HG02588 (cell line): Measurements from ENCODE around the gene SLC5A11.
"Not testable (repeated sequence)": the region's sequence is repeated elsewhere in the genome, so short reads cannot be mapped to it uniquely, and the experiment has no call there.

Source experiments
- ATAC-seq: cut with Tn5 transposase; IDR thresholded peaks from one replicate; pipeline ENCODE4 v1.9.1; 2021; ENCODE audit warnings: mild to moderate bottlenecking, moderate library complexity; ENCODE audit not compliant: unreplicated experiment

SLC5A11 gene

DNA sequence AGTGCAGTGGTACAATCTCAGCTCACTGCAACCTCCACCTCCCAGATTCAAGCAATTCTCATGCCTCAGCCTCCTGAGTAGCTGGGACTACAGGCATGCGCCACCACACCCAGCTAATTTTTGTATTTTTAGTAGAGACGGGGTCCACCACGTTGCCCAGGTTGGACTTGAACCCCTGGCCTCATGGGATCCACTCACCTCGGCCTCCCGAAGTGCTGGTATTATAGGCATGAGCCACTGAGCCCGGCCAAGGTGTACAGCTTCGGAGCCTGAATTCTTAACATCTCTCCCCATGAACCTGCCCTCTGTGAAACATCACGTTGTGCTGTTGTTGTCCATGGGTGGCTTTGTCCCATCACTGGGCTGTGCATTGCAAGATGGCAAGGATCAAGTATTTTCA lies 11.1 kb downstream of the SLC5A11 start:
- ATAC-seq: not testable (repeated sequence)

DNA sequence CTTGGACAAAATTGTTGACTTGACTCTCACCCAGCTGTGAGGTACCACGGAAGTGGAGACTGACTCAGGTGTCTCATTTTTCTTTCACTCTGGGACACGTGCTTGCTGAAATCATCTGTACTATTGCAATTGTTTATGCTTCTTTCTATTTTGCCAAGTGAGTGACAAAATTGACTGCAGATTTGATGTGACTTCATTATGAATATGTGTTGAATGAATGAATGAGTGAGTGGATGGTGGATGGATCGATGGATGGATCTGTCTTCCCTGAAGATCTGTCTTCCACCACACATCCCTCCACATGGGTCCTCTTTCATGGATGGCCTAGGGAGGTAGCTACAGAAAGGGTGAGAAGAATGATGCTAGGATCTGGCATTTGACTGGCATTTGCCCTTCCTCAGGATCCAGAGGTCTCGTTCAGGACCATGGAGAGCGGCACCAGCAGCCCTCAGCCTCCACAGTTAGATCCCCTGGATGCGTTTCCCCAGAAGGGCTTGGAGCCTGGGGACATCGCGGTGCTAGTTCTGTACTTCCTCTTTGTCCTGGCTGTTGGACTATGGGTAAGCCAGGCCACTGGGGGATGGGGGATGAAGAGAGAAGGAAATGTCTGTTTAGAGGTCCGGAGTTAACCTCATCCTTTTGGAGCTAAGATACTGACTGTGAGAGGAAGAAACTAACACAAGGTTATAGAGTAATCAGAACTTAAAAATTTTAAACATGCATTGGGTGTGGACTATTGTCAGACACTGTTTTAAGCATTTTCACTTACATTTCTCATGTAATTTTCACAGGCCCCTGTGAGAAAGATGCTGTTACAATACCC lies 12.7 kb downstream of the SLC5A11 start:
- no peak for ATAC-seq

DNA sequence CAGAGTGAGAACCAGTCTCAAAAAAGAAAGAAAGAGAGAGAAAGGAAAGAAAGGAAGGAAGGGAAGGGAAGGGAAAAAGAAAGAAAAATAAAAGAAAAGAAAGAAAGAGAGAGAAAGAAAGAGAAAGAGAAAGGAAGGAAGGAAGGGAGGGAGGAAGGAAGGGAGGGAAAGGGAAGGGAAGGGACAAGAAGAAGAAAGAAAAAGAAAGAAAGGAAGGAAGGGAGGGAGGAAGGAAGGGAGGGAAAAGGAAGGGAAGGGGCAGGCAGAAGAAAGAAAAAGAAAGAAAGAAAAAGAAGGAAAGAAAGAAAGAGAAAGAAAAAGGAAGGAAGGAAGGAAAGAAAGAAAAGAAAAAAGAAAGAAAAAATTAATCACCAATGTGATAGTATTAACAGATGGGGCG lies 15.7 kb downstream of the SLC5A11 start:
- no peak for ATAC-seq

DNA sequence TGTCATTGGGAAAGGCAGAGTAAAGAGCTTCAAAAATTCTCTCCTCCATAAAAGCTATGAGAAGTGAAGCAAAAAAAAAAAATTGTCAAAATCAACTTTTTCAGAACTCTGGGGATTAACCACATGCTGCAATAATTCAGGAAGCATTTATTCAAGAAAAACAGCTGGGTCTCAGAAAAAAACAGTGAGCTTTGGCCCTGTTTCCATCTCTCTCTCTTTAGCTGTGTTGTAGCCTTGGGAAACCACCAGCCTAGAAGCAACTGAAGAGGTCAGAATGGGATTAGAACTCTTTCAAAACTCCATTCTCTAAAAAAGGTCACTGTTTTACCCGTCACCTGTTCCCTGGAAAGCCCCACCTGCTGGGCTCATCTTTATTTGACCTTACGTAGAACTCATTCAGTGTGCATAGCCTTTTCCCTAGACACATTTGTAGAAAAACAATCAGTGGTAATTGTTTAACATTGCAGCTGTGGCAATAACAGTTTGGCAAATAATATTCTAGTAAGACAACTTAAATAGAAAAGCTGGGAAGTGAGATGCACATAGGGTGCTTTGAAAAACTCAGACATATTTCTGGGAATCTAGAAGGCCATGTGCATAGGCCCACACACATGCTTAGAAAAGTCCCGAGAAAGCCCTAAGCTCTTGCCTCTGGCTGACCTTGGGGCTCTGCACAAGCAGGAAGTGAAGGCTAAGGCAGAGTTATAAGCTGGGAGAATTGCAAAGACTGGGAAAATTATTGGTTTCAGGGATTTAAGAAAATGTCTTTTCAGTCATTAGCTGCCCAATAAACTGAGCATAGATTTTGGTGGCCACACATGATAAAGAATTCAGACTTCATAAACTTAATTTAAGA lies 18.0 kb downstream of the SLC5A11 start:
- no peak for ATAC-seq

DNA sequence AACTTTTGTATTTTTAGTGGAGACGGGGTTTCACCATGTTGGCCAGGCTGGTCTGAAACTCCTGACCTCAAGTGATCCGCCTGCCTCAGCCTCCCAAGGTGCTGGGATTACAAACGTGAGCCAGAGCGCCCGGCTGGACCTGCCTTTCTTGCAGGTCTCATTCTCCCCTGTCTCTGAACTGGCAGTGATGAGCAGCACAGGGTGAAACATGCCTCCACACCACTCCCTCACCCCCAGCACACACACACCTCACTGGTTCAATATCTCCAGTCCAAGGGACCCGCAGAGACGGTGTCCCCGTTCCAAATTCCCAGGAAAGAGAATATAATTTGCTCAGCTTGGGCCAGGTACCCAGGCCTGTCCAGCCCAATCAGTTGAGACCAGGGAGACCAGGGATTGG lies 23.3 kb downstream of the SLC5A11 start:
- ATAC-seq: no peak

DNA sequence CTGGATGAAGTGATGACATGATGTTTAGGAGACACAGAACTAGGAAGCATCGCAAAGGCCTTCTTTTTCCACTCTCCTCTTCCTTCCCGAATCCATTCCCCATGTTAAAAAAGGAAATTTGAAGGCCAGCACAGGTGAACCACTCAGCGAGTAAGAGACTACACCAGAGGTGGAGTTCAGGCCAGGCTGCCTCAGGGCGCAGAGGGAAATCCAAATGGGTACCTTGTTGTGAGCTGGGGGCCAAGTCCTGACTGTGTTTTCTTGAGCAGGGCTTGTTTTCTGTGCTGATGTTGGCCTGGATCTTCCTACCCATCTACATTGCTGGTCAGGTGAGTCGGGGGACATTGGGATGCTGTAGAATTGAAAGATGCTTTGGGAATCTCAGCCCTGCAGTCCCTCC lies 26.1 kb downstream of the SLC5A11 start:
- ATAC-seq: no peak

DNA sequence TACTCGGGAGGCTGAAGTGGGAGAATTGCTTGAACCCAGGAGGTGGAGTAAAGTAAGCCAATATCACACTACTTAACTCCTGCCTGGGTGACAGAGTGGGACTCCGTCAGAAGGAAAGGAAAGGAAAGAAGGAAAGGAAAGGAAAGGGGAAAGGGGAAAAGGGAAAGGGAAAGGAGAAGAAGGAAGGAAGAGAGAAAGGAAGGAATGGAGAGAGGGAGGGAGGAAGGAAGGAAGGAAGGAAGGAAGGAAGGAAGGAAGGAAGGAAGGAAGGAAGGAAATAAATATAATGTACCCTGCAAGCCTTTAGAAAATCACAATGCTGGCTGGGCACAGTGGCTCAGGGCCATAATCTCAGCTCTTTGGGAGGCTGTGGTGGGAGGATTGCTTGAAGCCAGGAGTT lies 27.3 kb downstream of the SLC5A11 start:
- no peak for ATAC-seq

DNA sequence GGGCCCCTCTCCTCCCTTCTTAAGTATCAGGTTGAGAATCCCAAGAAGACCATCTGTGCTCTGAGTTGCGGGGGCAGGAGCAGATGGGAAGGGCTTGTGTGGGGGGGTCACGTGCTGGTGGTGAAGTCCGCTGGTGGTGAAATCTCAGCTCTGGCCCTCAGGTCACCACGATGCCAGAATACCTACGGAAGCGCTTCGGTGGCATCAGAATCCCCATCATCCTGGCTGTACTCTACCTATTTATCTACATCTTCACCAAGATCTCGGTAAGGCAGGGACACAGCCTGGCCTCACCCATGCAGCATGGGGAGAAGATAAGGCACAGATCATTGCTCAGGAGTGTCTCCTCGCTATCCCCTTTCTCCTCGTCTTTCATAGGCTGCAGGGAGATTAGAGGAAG lies 29.7 kb downstream of the SLC5A11 start:
- ATAC-seq: no peak

DNA sequence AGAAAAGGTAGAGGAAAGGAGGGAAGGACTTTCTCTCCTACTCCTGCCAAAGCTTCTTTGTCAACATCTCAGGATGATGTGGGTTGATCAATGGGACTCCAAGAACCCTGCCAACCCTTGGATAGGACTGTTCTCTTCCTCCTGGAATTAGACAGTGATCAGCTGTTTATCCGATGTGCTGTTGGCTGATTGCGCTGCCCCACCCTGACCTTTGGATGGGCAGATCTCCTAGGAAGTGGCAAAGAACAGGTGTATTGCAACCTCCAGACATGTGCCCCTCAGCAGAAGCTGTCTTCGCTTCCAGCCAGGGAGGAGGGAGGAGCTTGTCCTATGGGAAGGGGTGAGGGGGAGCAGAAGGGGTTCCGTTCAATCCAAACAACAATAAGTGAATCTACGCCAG lies 30.5 kb downstream of the SLC5A11 start:
- ATAC-seq: no peak

DNA sequence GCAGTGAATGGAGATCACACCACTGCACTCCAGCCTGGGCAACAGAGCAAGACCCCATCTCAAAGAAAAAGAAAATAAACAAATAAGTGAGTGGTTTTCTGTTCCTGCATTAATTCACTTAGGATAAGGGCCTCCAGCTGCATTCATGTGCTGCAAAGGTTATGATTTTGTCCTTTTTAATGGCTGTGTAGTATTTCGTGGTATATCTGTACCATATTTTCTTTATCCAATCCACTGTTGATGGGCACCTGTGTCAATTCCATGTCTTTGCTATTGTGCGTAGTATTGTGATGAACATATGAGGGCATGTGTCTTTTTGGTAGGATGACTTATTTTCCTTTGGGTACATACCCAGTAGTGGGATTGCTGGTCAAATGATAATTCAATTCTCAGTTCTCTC lies 33.9 kb downstream of the SLC5A11 start:
- ATAC-seq: no peak

DNA sequence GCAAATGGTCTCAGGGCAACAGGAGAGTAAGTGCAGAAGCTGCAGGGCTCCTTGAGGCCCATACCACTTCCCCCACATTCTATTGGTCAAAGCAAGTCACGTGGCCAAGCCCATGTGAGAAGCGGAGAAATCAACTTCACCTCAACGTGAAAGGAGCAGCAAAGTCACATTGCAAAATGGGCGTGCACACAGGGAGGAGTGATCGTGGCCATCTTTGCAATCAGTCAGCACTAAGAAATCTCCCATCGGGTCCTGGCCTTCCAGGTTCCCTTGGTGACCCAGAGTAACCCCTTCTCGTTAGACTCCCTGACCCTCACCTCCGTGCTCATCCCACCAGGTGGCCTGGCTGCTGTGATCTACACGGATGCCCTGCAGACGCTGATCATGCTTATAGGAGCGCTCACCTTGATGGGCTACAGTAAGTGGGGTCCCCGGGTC lies 38.0 kb downstream of the SLC5A11 start:
- no peak for ATAC-seq

DNA sequence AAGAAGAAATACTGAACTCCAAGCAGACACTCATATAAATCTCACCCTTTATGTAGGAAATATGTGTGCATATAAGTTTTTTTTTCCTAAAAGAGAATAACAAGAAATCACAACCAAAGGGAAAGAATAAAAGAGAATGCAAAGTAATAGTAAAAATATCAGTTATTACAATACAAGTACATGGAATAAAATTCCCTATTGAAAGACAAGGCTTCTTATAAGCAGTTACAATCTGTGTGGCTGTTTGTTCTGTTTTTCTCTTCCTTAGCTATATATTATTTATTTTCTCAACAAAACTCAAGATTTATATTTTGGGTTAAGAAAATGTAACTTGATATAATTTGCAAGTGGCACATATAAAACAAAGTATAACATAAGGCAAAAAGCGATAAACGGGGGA lies 41.7 kb downstream of the SLC5A11 start:
- ATAC-seq: no peak

DNA sequence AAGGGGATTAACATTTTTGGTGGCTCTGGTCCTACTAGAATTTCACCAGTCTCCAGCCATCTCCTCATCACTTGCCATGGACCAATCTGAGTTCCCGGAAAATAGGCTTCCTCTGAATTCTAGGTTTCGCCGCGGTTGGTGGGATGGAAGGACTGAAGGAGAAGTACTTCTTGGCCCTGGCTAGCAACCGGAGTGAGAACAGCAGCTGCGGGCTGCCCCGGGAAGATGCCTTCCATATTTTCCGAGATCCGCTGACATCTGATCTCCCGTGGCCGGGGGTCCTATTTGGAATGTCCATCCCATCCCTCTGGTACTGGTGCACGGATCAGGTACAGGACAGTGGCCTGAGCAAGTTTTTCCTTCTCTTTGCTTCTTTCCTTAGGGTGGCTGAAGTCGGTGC lies 45.0 kb downstream of the SLC5A11 start:
- no peak for ATAC-seq

DNA sequence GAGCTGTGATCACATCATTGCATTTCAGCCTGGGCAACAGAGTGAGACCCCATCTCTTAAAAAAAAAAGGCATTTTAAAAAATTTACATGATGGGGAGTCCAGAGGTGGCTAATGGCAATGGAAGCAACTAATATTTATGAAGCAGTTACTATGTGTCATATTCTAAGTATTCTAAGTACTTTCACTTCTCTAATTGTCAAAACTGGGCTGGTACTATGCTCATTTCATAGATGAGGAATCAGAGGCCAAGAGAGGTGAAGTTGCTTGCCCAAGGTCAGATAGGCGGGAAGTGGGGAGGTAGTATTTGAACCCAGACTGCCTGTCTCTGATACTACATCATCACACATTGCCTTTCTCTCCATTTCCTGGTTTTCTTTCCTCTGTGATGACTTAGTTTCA lies 50.7 kb downstream of the SLC5A11 start:
- no peak for ATAC-seq

DNA sequence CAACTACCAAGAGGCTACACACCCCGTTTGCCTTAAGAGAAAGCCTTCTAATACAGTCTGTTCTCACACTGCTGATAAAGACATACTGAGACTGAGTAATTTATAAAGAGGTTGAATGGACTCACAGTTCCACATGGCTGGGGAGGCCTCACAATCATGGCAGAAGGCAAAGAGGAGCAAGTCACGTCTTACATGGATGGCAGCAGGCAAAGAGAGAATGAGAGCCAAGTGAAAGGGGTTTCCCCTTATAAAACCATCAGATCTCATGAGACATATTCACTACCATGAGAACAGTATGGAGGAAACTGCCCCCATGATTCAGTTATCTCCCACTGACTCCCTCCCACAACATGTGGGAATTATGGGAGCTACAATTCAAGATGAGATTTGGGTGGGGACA lies 51.8 kb downstream of the SLC5A11 start:
- not testable (repeated sequence) for ATAC-seq

DNA sequence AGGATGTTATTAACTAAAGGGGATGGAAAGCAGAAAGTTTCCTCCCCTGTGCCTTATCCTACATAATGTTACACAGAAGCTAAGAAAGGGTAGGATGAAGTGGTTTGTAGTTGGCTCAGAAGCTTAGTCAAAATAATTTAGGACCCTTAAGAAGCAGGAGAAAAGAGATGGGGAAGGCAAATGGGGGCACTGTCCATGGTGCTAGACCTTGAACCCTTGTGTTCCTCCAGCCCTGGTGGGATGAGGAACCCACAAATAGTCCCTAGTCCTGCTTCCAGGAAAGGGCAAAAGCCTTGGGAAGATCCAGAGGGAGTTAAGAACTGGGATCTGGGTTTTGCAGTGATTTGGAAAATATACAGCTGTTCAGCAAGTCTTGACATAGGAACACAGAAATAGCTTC lies 54.5 kb downstream of the SLC5A11 start:
- no peak for ATAC-seq

DNA sequence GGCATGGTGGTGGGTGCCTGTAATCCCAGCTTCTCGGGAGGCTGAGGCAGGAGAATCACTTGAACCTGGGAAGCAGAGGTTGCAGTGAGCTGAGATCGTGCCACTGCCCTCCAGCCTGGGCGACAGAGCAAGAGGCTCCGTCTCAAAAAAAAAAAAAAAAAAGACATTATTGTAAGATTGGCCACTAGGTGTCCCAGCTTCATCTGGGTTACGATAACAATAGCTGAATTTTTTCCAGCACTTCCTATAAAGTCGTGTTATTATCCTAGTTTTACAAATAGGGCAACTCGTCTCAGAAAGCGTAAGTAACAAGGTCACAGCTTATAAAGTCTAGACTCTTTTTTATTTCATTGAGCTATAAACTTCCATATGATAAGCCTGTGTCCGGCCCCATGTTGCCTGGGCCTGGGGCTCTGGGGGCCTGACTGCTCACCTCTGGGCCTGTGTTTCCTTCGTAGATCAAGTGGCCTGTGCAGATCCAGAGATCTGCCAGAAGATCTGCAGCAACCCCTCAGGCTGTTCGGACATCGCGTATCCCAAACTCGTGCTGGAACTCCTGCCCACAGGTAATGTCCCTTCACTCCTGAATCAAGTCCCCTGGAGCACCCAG lies 60.5 kb downstream of the SLC5A11 start:
- no peak for ATAC-seq

DNA sequence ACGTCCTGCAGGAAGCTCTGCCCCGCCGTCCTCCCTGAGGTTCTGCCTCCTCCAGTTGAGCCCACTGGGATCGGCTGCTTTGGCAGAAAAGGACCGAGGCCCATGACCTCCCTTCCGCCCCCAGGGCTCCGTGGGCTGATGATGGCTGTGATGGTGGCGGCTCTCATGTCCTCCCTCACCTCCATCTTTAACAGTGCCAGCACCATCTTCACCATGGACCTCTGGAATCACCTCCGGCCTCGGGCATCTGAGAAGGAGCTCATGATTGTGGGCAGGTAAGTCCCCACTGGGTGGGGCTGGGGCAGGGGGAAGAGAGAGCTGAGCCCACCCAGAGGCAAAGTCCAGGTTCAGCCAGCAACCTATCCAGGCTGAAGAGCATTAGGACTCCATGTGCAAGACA lies 61.1 kb downstream of the SLC5A11 start:
- ATAC-seq: no peak

DNA sequence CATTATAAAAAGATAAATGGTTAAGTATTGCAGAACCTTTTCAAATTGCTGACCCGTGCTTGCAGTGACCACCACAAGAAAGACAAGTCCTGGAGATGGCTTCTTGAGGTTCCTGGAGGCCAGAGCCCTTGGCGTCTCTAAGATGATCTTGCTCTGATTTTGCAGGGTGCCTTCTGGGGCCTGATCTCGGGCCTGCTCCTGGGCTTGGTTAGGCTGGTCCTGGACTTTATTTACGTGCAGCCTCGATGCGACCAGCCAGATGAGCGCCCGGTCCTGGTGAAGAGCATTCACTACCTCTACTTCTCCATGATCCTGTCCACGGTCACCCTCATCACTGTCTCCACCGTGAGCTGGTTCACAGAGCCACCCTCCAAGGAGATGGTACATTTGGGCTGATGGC lies 63.0 kb downstream of the SLC5A11 start:
- no peak for ATAC-seq

DNA sequence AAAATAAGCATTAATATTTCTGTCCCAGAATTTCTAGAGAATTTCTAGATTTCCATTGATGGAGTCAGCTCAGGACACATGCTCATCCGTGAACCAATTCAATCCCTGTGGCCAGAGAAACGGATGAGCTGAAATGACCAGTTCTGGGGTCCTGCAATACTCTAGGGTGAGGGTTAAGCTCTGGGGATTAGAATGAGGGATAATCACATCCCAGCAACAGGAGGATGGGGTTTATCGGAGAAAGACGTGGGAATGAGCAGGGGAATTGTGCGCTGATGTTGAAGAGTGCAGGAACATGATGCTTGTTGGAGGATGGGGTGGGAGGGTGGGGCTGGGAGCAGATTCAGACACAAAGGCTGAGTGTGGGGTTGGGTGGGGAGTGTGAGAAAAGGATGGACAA lies 64.1 kb downstream of the SLC5A11 start:
- ATAC-seq: no peak

DNA sequence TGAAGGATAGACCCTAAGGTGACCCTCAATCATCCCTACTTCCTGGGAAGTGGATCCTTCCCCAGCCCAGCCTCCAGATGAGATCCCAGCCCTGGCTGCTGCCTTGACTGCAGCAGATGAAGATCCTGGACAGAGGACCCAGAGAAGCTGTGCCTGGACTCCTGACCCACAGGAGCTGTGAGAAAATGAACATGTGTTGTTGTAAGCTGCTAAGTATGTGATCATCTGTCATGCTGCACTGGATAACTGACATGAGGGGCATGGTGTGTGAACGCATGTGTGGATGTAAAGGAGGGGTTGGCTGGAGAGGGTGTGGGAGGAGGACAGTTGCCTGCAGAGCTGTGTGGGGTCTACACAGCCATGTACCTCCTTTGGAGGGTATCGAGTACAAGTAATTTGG lies 69.3 kb downstream of the SLC5A11 start:
- ATAC-seq: no peak

DNA sequence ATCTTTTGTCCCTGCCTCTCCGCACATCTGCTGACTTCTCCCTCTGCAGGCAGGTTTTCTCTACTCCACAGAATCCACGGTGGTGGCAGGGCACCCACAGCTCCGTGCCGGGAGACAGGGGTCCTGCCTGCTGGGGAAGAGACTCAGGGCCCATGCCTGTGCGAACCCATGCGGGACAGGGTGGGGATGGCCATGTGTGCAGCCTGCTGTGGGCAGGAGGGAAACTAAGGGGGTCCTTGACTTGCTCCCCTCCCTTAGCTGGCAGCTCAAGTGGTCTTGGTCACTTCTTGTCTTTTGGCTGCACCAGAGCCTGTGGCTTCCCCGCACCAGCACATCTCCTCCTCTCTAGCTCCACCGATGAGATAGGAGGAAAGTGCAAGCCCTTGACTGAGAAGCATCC lies 69.8 kb downstream of the SLC5A11 start:
- no peak for ATAC-seq
